HEK293 (cell line): ENCODE results near the gene PPM1N.

Source experiments
- BCL6B ChIP-seq: fragments of 450-650 bp; formaldehyde crosslinking; IDR thresholded peaks from 2 replicates; pipeline ENCODE4 v1.5.1; 2017; ENCODE audit warnings: missing biosample characterization, missing genetic modification characterization
- OSR2 ChIP-seq: fragments of 450-650 bp; formaldehyde crosslinking; IDR thresholded peaks from 2 replicates; pipeline ENCODE4 v1.5.1; 2016; ENCODE audit warnings: missing biosample characterization, missing genetic modification characterization
- OVOL3 ChIP-seq: fragments of 450-650 bp; formaldehyde crosslinking; IDR thresholded peaks from 2 replicates; pipeline ENCODE4 v1.5.1; 2016; ENCODE audit warnings: missing biosample characterization, missing genetic modification characterization
- REPIN1 ChIP-seq: fragments of 450-650 bp; formaldehyde crosslinking; IDR thresholded peaks from 2 replicates; pipeline ENCODE4 v1.5.1; 2017; ENCODE audit warnings: missing biosample characterization, missing genetic modification characterization, low read depth
- SCRT2 ChIP-seq: fragments of 450-650 bp; formaldehyde crosslinking; IDR thresholded peaks from 2 replicates; pipeline ENCODE4 v1.5.1; 2016; ENCODE audit warnings: missing biosample characterization, missing genetic modification characterization
- SETDB1 ChIP-seq: IDR thresholded peaks from one replicate; pipeline ENCODE4 v1.6.1; 2017; ENCODE audit warnings: mild to moderate bottlenecking, low read length, moderate library complexity, mixed read lengths; ENCODE audit not compliant: insufficient read length
- YY2 ChIP-seq: fragments of 450-650 bp; formaldehyde crosslinking; IDR thresholded peaks from 2 replicates; pipeline ENCODE4 v1.5.1; 2016; ENCODE audit warnings: missing biosample characterization, missing genetic modification characterization
- ZBTB8A ChIP-seq: fragments of 450-650 bp; formaldehyde crosslinking; IDR thresholded peaks from 2 replicates; pipeline ENCODE4 v1.5.1; 2016; ENCODE audit warnings: missing biosample characterization, missing genetic modification characterization
- ZFHX2 ChIP-seq: fragments of 450-650 bp; formaldehyde crosslinking; conservative IDR thresholded peaks from 2 replicates; pipeline ENCODE4 v1.5.1; 2016; ENCODE audit warnings: missing biosample characterization, missing genetic modification characterization
- ZFP69B ChIP-seq: fragments of 450-650 bp; formaldehyde crosslinking; IDR thresholded peaks from 2 replicates; pipeline ENCODE4 v1.5.1; 2016; ENCODE audit warnings: missing biosample characterization, missing genetic modification characterization
- ZIC2 ChIP-seq: fragments of 450-650 bp; formaldehyde crosslinking; IDR thresholded peaks from 2 replicates; pipeline ENCODE4 v1.5.1; 2016; ENCODE audit warnings: missing biosample characterization, missing genetic modification characterization
- ZNF155 ChIP-seq: fragments of 450-650 bp; formaldehyde crosslinking; IDR thresholded peaks from 2 replicates; pipeline ENCODE4 v1.5.1; 2016; ENCODE audit warnings: missing biosample characterization, missing genetic modification characterization
- ZNF169 ChIP-seq: fragments of 450-650 bp; formaldehyde crosslinking; IDR thresholded peaks from 2 replicates; pipeline ENCODE4 v1.5.1; 2016; ENCODE audit warnings: missing biosample characterization, missing genetic modification characterization
- ZNF18 ChIP-seq: fragments of 450-650 bp; formaldehyde crosslinking; IDR thresholded peaks from 2 replicates; pipeline ENCODE4 v1.5.1; 2016; ENCODE audit warnings: missing biosample characterization, missing genetic modification characterization
- ZNF184 ChIP-seq: fragments of 450-650 bp; IDR thresholded peaks from 2 replicates; pipeline ENCODE4 v1.5.1; 2018; ENCODE audit warnings: missing biosample characterization, mild to moderate bottlenecking, missing genetic modification characterization
- ZNF202 ChIP-seq: fragments of 450-650 bp; formaldehyde crosslinking; IDR thresholded peaks from 2 replicates; pipeline ENCODE4 v1.5.1; 2016; ENCODE audit warnings: missing biosample characterization, missing genetic modification characterization, borderline replicate concordance
- ZNF211 ChIP-seq: fragments of 450-650 bp; formaldehyde crosslinking; IDR thresholded peaks from 2 replicates; pipeline ENCODE4 v1.5.1; 2016; ENCODE audit warnings: low read depth, missing biosample characterization, missing genetic modification characterization
- ZNF223 ChIP-seq: fragments of 450-650 bp; formaldehyde crosslinking; IDR thresholded peaks from 2 replicates; pipeline ENCODE4 v1.5.1; 2016; ENCODE audit warnings: missing biosample characterization, missing genetic modification characterization
- ZNF23 ChIP-seq: fragments of 450-650 bp; formaldehyde crosslinking; IDR thresholded peaks from 2 replicates; pipeline ENCODE4 v1.5.1; 2016; ENCODE audit warnings: missing biosample characterization, missing genetic modification characterization, borderline replicate concordance
- ZNF280C ChIP-seq: fragments of 450-650 bp; formaldehyde crosslinking; IDR thresholded peaks from 2 replicates; pipeline ENCODE4 v1.5.1; 2016; ENCODE audit warnings: missing biosample characterization, missing genetic modification characterization
- ZNF311 ChIP-seq: fragments of 450-650 bp; formaldehyde crosslinking; IDR thresholded peaks from 2 replicates; pipeline ENCODE4 v1.5.1; 2017; ENCODE audit warnings: missing biosample characterization, missing genetic modification characterization, borderline replicate concordance
- ZNF350 ChIP-seq: fragments of 450-650 bp; formaldehyde crosslinking; IDR thresholded peaks from 2 replicates; pipeline ENCODE4 v1.5.0; 2017; ENCODE audit warnings: missing biosample characterization, mild to moderate bottlenecking, missing genetic modification characterization
- ZNF366 ChIP-seq: fragments of 450-650 bp; formaldehyde crosslinking; conservative IDR thresholded peaks from 2 replicates; pipeline ENCODE4 v1.5.1; 2016; ENCODE audit warnings: missing biosample characterization, missing genetic modification characterization
- ZNF394 ChIP-seq: fragments of 450-650 bp; formaldehyde crosslinking; IDR thresholded peaks from 2 replicates; pipeline ENCODE4 v1.5.1; 2016; ENCODE audit warnings: missing biosample characterization, missing genetic modification characterization, mild to moderate bottlenecking, moderate library complexity, borderline replicate concordance
- ZNF510 ChIP-seq: fragments of 450-650 bp; formaldehyde crosslinking; IDR thresholded peaks from 2 replicates; pipeline ENCODE4 v1.5.1; 2018; ENCODE audit warnings: mild to moderate bottlenecking, missing genetic modification characterization, missing biosample characterization; ENCODE audit not compliant: insufficient replicate concordance
- ZNF580 ChIP-seq: fragments of 450-650 bp; formaldehyde crosslinking; IDR thresholded peaks from 2 replicates; pipeline ENCODE4 v1.5.1; 2016; ENCODE audit warnings: missing biosample characterization, missing genetic modification characterization
- ZNF626 ChIP-seq: fragments of 450-650 bp; sonication (Bioruptor Pico); formaldehyde crosslinking; IDR thresholded peaks from 2 replicates; pipeline ENCODE4 v1.5.1; 2018; ENCODE audit warnings: missing biosample characterization, missing genetic modification characterization, inconsistent platforms
- ZNF629 ChIP-seq: fragments of 450-650 bp; formaldehyde crosslinking; IDR thresholded peaks from 2 replicates; pipeline ENCODE4 v1.5.1; 2017; ENCODE audit warnings: missing biosample characterization, missing genetic modification characterization
- ZNF645 ChIP-seq: fragments of 450-650 bp; formaldehyde crosslinking; IDR thresholded peaks from 2 replicates; pipeline ENCODE4; 2016; ENCODE audit warnings: missing biosample characterization, missing genetic modification characterization
- ZNF658 ChIP-seq: fragments of 450-650 bp; formaldehyde crosslinking; IDR thresholded peaks from 2 replicates; pipeline ENCODE4; 2016; ENCODE audit warnings: missing biosample characterization, missing genetic modification characterization
- ZNF704 ChIP-seq: fragments of 450-650 bp; formaldehyde crosslinking; IDR thresholded peaks from 2 replicates; pipeline ENCODE4 v1.5.1; 2016; ENCODE audit warnings: missing biosample characterization, missing genetic modification characterization
- ZNF785 ChIP-seq: fragments of 450-650 bp; formaldehyde crosslinking; IDR thresholded peaks from 2 replicates; pipeline ENCODE4 v1.5.1; 2016; ENCODE audit warnings: missing biosample characterization, missing genetic modification characterization
- ZNF792 ChIP-seq: fragments of 450-650 bp; formaldehyde crosslinking; IDR thresholded peaks from 2 replicates; pipeline ENCODE4 v1.5.1; 2016; ENCODE audit warnings: missing biosample characterization, missing genetic modification characterization

Gene PPM1N

GRCh38 chr19:45478454-45479238 is 19.6 kb upstream of the PPM1N start (continued):
- TF ChIP-seq ZNF792 (tag by site-specific recombination), result no peak
- no peak for TF ChIP-seq ZNF785 (tag by site-specific recombination)
- peak; percentile 29; the same call in 1 of the 2 replicates for TF ChIP-seq ZNF350 (tag by site-specific recombination)
- peak; percentile 85 for TF ChIP-seq ZBTB8A (tag by site-specific recombination)
- TF ChIP-seq ZNF704 (tag by site-specific recombination), result no peak
- TF ChIP-seq ZNF202 (tag by site-specific recombination), result no peak
- TF ChIP-seq ZIC2 (tag by site-specific recombination), result no peak
- no peak for TF ChIP-seq ZNF18 (tag by site-specific recombination)
- no peak for TF ChIP-seq ZNF184 (tag by site-specific recombination)
- no peak for TF ChIP-seq ZNF155 (tag by site-specific recombination)
- no peak for TF ChIP-seq ZNF311 (tag by site-specific recombination)
- TF ChIP-seq ZNF626, result no peak
- peak; percentile 8 for TF ChIP-seq ZNF580 (tag by site-specific recombination)
- peak; percentile 89 for TF ChIP-seq ZNF223 (tag by site-specific recombination)
- TF ChIP-seq ZFHX2 (tag by site-specific recombination), result peak; percentile 68
- no peak for TF ChIP-seq ZNF211 (tag by site-specific recombination)
- peak; percentile 27 for TF ChIP-seq SETDB1
- TF ChIP-seq ZNF394 (tag by site-specific recombination), result peak; percentile 67; the same call in 1 of the 2 replicates
- 0 out of 2 replicates have a peak, but pooled peaks have one; percentile 45 for TF ChIP-seq ZNF366 (tag by site-specific recombination)
- TF ChIP-seq ZNF23 (tag by site-specific recombination), result no peak
- TF ChIP-seq BCL6B (tag by site-specific recombination), result no peak
- no peak for TF ChIP-seq ZNF510 (tag by site-specific recombination)
- no peak for TF ChIP-seq ZFP69B (tag by site-specific recombination)
- no peak for TF ChIP-seq ZNF280C (tag by site-specific recombination)
- peak; percentile 100 for TF ChIP-seq SCRT2 (tag by site-specific recombination)
- no peak for TF ChIP-seq ZNF169
- no peak for TF ChIP-seq REPIN1
- TF ChIP-seq OVOL3 (tag by site-specific recombination), result no peak
- TF ChIP-seq OSR2 (tag by site-specific recombination), result no peak
- no peak for TF ChIP-seq ZNF658 (tag by site-specific recombination)
- peak; percentile 79 for TF ChIP-seq ZNF629 (tag by site-specific recombination)
- TF ChIP-seq ZNF645, result no peak
- 0 out of 2 replicates have a peak, but pooled peaks have one; percentile 31 for TF ChIP-seq YY2 (tag by site-specific recombination)
